DMS114 treated with DMSO at 0.1 percent for 48 hours (cell line): ENCODE data around the gene BCL2L1.

ENCODE experiments used
- DNase-seq: peaks from one replicate; lab custom pipeline; 2025; ENCODE audit not compliant: unreplicated experiment; lab: John Stamatoyannopoulos, UW

Gene BCL2L1

DNA sequence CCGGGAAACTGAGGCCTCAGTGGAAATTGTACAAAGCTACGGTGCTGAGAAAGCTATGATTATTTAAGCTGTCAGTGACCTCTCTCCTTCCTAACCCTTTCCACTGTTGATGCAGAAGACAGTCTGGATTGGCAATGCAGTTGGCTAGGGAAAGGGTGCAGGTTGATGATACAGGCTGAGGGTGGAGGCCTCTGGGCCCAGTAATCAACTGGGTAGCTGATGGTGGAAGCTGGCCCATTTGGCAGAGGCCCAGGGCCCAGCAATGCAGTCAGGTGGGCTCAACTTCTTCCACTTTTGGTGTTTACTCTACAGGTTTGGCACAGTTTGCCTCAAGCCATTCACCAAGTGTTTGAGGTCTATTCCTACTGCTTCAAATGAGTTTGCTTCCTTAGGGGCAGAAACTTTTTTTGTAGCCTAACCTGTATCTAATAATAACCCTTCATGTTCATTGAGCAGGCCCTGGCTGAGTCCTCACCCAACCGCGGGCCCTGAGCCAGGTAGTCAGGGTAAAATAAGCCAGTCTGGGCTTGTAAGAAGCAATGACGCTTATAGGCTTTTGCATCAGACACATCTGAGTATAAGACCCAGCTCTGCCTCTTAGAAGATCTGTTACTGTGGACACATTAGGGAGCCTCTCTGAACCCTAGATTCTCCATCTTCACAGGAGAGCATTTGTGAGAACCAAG lies 12.1 kb downstream of the BCL2L1 start:
- no peak for DNase-seq

DNA sequence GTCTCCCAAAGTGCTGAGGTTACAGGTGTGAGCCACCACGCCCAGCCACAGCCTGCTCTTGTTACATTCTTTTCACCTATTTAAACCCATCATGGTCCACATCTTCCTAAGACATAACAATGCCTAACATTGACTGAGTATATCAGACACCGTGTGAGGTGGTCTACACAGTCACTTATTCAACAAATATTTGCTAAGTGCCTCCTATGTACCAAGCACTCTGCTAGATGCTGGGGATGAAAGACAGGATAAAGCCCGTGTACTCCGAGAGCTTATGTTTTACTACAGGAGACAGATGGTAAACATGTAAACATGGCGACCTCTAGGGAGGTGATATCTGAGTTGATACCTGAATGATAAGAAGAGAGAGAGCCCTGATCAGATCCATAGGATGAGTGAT lies 12.7 kb downstream of the BCL2L1 start:
- DNase-seq: no peak

DNA sequence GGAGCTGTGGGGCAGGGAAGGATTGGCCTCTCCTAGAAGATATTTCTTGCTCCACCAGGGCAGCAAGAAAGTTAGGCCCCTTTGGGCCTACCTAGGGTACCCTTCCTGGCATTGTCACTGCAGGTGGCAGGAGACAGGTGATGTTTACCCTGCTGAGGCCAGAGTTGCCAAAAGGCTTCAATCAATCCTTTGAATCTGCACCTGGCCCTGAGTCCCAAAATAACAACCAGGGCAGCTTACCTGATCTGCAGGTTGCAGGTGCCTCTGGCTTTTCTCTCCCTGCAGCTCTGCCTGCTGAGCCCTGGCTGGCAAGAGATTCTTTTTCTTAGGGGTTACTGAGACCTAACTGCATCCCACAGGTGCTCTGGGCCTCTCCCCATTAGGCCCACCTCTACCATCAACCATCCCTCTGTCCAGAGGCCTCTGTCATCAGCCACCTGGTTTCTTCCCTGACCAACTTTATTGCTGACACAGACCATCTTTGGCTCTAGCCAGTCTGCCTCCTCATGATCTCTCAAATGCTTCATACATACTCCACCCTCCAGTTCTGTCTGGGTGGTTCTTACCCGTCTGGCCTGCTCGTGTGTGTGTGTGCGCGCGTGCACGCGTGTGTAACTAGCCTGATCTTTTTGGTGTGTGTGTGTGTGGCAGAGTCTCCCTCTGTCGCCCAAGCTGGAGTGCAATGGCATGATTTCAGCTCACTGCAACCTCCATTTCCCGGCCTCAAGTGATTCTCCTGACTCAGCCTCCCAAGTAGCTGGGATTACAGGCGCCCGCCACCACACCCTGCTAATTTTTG lies 13.7 kb downstream of the BCL2L1 start:
- no peak for DNase-seq

DNA sequence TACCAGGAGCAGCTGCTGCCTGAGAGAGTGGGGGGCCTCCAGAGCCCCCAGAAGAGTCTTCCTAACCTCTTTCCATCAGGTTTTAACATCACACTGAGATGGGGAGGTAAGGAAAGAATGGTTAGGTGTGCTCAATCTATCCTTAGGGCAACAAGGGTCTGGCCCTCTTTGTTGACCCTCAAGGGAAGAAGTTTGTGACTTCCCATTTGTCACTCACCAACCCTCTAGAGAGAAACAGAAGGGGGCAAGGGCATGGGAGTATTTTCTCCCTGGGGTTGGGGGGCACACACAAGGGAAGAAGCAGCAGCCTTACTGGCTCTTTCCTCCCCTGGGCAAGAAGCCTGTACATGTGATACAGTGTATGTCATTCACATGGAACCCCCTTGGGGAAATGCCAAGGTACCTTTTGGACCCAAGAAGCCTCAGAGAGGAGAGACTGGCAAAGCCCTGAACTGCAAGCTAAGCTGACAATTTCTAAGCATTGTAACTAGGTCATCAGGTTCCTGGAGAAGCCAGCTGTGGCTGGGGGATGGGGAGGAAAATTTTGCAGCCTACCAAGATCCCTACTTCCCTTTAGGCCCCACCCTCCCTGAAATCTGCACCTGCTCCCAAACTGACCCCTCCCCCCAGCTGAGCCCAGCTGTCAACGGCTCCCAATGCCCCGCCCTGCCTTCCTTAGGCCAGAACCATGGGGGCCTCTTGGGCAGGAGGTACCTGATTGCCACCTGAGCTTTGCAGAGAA lies 14.5 kb downstream of the BCL2L1 start:
- no peak for DNase-seq

DNA sequence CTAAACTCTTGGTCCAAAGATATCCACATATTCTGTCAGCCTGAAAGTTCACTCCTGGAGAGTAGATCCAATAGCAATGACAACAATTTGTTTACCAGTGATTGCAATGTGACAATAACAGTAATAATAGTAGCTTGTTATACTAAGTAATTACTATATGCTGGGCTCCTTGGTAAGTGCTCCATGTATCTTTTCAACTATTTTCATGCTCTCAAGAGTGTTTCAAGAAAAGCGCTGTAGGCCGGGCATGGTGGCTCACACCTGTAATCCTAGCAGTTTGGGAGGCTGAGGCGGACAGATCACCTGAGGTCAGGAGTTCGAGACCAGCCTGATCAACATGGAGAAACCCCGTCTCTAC lies 15.4 kb downstream of the BCL2L1 start:
- DNase-seq: no peak

DNA sequence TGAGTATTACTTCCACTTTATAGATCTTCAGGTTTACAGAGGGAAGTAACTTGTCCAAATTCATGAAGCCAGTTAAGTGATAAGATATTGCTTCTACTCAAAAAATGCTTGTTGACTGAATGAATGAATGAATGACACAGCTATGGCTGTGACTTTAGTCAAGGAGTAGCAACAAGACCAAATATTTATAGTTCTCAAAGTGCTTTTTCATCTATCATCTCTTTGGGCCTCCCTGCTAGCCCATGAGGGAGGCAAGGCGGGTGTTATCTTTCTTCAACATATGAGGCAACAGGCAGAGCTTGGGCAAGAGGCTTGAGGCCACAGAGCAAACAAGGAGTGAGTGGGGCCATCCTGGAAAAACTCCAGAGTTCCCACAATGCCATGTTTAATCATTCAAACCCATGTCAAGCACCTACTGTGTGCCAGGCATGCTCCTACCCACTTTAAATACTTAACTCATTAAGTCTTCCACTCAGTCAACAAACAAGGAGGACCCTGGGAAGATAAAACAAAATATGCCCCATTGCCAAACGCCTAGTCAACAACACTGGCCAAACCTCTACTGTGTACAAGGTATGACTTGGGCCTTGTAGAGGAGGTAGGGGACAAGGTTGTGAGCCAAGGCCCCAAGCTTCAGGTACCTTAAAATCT lies 15.9 kb downstream of the BCL2L1 start:
- DNase-seq: no peak

DNA sequence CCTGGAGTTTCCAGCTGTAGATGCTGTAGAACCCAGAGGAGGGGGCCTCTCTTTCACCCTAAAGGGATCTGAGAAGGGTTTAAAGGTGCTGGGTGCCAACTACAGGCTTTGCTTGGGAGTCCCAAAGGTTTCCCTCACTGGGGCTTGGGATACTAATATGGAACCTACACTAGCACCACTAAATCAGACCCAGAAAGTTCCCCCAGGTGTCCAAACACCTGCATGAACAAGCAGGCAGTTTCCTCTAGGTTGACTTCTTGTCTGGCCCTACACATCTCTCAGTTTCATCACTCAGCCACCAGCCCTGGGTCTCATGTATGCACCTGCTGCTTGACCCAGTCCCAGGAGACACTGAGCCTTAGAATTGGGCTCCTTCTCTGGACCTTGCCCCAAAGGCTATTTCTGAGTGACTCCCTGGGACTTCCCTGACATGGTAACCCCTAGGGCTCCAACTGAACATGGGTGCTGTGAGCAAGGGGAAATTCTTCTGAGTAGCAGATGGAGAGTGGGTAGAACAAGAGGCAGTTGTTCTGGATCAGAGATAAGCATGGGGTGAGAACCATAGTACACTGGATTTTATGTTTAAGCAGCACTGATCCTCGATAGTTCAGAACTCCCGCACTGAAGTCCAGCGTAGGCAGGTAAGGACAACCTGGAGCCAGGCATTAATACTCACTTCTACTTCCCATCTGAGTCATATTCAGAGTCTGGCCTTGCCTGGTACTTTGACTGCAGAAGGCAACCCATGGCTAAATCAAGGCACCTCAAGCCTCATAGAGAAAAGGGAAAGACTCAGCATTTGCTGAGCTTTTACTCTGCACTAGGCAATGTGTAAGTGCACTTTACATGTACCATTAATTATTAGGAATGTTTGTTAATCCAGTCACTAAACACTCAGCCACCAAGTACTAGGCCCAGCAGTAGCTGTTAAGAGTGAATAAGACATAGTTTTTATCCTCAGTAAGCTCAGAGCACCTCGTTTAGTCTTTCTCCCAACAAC lies 16.8 kb downstream of the BCL2L1 start:
- no peak for DNase-seq

- no peak for DNase-seq
Observed at GRCh38 chr20:31705191-31705590, 17.5 kb downstream of the BCL2L1 start.

GRCh38 chr20:31704225-31705119 lies 18.2 kb downstream of the BCL2L1 start:
- no peak for DNase-seq

DNA sequence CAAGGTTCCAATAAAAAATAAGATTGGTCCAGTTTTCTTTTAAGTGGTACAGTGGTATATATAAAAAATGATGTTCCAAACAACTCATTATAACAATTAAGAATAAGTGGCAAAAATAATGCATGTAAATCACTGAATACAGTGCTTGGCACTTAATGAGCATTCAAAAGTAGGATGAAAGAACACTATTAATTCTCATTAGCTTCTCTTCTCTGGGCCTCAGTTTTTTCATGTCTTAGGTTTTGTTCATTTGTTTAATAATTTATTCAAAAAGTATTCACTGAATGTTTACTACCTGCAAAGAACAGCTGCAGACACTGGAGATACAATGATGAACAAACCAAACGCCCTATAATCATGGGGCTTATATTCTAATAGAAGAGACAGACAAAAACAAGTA lies 21.1 kb downstream of the BCL2L1 start:
- no peak for DNase-seq

DNA sequence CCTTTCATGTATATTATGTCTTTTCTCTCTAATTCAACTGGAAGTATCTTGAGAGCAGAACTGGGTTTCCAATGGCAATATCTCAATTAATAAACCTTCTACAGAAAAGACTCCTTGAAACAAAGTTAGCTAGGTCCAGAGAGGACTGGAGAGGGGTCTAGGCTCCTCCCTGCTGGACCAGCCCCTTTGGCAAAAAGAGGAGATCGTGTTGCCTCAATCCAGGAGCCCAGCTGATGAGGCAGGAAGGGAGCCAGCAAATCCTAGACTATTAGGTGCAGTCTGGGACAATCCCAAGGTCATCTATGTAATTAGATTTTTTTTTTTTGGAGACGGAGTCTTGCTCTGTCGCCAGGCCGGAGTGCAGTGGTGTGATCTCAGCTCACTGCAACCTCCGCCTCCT lies 21.9 kb downstream of the BCL2L1 start:
- no peak for DNase-seq

DNA sequence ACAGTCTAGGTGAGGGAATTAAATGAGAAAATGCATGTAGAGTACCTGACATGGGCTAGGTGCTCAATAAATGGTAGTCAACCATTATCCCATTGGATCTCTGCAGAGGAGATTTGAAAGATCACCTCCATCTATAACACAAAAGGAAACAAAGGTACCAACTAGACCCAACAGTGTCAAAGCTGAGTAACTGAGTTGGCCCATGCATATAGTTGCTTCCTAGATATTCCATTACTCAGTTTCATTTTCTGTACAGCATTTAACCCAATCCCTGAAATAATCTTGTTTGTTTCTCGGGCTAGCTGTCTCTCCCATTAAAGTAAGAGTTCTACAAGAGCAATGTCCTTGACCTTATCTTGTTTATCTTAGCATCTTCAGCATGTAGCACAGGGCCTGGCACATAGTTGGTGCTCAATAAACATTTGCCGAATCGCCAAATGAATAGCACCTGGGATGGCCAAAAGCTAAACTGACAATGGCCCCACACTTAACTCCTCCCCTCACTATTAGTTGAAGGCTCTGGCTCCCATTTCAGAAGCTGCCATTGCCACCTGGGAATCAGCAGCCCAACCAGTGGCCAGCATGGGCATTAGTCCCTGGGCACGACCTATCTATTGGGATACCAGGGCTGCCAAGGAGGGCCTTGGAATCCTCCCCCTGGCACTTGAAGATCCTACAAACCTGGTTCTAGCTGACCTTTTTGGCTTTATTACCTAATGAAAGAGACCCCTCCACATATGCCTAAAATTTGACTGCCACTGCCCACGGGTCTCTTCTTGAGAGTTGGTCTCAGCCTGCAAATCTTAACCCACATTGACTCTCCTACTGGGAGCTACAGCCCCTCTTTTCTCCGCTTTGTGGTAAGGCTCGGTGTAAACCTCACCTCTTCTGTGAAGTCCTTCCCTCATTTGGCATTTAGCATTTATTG lies 22.6 kb downstream of the BCL2L1 start:
- no peak for DNase-seq

DNA sequence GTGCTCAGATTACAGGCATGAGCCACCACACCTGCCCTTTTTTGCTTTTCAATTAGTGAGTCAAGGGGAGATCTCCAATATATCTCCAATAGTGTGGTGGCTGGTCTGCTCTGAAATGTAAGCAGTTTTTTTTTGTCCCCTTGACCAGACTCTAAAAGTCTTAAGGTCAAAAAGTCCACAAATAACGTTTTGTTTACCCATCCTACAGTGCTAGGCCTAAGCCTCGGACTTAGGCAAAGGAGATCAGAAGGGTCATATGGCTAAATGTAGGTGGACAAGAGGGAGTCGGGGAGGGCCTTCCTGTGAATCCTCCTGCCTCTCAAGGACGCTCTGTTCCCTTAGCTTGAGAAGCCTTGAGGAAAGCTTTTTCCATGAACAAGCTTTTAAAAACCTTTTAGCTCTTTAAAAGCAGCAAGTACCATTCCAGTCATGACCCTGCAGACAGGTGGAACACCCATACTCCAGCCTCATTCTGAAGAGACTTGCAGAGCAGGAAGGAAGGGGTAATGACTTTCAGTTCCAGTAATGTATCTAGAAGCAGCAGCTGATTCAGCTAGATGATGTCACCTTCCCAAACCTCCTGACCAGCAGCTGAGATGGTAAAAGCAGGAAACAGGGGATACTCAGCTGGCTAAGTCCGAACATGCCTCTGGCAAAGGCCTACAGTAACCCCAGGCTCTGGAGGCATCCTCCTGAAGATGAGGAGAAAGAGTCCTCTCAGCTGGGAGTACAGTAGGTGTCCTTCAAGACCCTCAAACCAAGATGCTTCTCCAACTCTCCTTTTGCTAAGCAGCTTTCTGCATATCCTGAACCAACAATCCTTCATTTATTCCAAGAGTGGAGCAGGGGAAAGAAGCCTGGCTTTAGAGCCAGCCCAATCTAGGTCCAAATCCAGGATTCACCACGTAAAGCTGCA lies 23.6 kb downstream of the BCL2L1 start:
- DNase-seq: no peak

- no peak for DNase-seq
Observed at GRCh38 chr20:31698243-31698802, 24.3 kb downstream of the BCL2L1 start.

DNA sequence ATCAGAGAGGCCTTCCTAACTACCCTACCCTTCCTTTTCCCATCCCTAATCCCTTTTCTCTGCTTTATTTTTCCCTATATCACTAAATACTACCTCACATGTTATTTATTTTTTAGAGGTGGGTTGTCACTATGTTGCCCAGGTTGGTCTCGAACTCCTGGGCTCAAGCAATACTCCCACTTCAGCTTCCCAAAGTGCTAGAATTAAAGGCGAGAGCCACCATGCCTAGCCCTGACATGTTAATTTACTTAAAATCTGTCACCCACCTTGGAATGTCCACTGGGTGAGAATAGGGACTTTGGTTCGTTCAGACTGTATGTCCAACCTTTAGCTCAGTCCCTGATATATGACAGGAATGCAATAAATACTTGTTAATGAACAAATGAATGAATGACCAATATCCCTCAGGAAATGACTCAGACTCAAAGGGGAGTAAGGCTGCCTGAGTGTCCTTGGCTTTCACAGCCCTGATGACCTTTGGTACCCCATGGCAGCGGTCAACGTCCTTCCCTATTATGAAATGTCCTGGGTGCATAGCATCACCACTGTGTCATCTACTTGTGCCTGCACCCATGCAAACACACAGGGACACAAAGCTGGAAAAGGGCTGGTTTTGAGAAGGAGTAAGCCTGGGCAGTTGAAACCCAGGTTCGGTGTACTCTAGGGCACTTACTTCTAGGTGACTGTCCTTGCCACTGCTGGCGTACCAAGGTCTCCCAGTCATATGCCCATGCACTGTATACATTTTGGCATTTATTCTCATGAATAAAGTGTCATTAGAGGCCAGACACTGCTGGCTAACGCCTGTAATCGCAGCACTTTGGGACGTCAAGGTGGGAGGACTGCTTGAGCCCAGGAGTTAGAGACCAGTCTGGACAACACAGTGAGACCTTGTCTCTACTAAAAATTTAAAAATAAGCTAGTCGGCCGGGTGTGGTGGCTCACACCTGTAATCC lies 26.5 kb downstream of the BCL2L1 start:
- no peak for DNase-seq
